22Rv1 (cell line): ENCODE measurements around the gene SREBF1.

Experiments
- H3K27ac ChIP-seq: fragments of 450-650 bp; 2 replicates; pipeline ENCODE4 v1.5.1; 2017
- CTCF ChIP-seq: fragments of 450-650 bp; IDR thresholded peaks from 2 replicates; pipeline ENCODE4 v1.5.1; 2017; ENCODE audit warnings: mild to moderate bottlenecking
- ZFX ChIP-seq: fragments of 450-650 bp; IDR thresholded peaks from 2 replicates; pipeline ENCODE4 v1.6.1; 2017; ENCODE audit warnings: antibody characterized with exemption, borderline replicate concordance

SREBF1 gene

GRCh38 chr17:17857496-17857895 lies 20.7 kb upstream of the SREBF1 start:
- H3K27ac ChIP-seq = no peak overlapping the region
- TF ChIP-seq CTCF (no peak), ZFX (no peak)

DNA sequence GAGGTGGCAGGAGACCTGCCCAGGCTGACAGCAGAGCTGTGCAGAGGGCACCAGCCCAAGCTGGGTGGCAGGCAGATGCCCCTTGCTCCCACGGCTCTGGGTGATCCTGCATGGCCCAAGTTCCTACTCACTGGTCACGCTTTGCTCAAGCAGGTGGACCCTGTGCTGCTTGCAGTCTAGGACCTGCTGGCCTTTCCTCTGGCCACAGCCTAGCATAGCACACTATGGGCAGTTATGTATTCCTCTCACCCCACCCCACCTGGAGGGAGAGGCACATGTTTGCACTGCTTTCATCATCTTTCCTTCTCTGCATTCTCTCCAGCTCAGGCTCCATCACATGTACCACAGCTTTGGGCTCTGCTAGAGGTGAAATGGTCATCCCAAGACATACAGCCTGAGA lies 19.6 kb upstream of the SREBF1 start:
- H3K27ac ChIP-seq = no peak overlapping the region
- TF ChIP-seq ZFX = no peak
- TF ChIP-seq CTCF = no peak

GRCh38 chr17:17855976-17856375 lies 19.2 kb upstream of the SREBF1 start:
- no peak for TF ChIP-seq CTCF
- TF ChIP-seq ZFX = no peak

DNA sequence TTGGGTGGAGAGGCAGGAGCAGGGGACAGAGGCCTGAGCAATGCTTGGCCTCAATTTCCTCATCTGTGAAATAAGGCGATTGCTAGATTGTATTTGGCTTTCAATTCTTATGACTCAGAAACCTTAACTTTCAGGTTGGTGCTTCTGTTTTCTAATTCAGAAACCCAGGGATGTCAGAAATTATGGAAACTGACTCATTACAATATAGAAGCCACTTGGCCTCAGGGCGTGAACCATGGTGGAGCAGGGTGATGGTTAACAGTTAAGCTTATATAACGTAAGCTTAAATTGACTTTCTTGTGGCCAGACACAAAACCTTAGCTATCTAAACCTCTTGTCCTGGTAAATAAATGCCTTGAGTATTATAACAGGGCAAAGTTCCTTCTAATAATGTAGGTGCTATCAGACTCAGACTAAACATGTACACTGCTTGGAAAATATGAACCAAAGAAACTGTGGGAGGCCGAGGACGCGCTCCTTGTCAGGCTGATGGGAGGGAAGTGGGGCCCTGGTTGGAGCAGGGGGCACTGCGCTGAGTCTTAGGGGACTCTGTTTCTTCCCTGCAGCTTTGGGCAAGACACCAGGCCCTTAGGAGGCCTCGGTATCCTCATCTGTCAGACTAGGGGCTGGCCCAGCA lies 17.1 kb upstream of the SREBF1 start:
- no peak overlapping the region for H3K27ac ChIP-seq

More at GRCh38 chr17:17855976-17856375, 19.2 kb upstream of the SREBF1 start:
- no peak overlapping the region for H3K27ac ChIP-seq

DNA sequence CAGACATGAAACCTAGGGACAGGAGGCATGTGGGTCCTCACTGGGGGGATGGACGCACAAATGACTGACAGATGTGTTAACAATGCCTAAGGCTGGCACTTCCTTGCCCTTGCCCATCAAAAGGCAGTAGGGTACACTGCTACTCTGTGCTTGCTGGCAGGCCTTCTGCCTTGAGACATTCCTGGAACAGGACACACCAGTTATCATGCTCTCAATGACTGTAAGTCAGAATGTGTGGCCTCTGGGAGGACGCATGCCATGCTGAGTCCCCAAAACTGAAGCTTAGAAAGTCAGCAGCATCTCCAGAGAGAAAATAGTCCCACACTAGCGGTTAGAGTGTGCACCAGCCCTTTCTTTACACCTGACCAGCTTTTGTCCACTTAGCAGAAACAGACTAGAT lies 16.1 kb upstream of the SREBF1 start:
- no peak overlapping the region for H3K27ac ChIP-seq
- TF ChIP-seq ZFX = no peak
- no peak for TF ChIP-seq CTCF

More for the DNA sequence above, 17.1 kb upstream of the SREBF1 start:
- TF ChIP-seq ZFX (no peak), CTCF (no peak)

GRCh38 chr17:17851103-17852002 lies 14.6 kb upstream of the SREBF1 start:
- no peak overlapping the region for H3K27ac ChIP-seq

More at GRCh38 chr17:17851103-17852002, 14.6 kb upstream of the SREBF1 start:
- no peak for TF ChIP-seq CTCF
- TF ChIP-seq ZFX = no peak
